GM21367 (cell line): Measurements from ENCODE around the gene RPL34.

Experiments
- ATAC-seq: cut with Tn5 transposase; IDR thresholded peaks from one replicate; pipeline ENCODE4 v1.9.1; 2021; ENCODE audit not compliant: unreplicated experiment

The RPL34 gene

GRCh38 chr4:108622828-108623227, 2.5 kb downstream of the RPL34 start:
- no peak for ATAC-seq

- no peak for ATAC-seq
Observed at GRCh38 chr4:108624263-108625056, 4.1 kb downstream of the RPL34 start.

DNA sequence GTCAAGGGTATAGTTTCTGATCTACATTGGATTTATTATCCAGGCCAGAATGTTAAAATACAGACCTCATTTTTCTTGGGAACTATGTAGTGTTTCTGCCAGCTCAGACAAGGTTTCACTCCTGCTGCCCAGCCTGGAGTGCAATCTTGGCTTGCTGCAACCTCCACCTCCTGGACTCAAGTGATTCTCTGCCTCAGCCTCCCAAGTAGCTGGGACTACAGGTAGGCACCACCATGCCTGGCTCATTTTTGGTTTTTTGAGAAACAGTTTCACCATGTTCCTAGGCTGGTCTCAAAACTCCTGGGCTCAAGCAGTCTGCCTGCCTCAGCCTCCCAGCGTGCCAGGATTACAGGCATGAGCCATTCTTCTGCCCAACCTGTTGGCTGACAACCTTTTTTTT, 5.7 kb downstream of the RPL34 start:
- no peak for ATAC-seq

GRCh38 chr4:108628411-108628810, 8.0 kb downstream of the RPL34 start:
- no peak for ATAC-seq

DNA sequence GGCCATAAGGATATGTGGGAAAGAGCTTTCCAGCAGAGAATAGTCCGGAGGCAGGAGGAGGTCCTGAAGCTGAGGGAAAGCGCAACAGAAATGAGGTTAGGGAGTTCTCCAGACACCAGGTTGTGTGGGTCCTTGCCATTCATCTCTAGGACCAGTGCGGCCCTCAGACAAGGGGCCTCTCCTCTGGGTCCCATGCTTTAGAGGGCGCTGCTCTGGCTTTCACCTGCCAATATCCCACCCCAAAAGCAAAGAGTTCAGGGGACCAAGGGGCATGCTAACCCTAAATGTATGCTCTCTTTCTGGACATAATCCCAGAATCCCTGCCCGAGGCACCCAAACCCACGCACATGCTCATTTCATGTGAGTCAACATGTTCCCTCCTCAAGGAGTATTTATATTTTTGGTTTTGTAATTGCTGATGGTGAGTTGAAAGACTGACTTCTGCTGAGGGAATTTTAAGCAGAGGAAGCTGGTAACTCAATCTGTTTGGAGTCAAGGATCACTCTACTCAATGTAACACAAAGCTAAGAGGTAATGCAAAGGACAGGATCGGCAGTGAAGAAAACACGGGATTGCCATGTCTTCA, 14.8 kb downstream of the RPL34 start:
- no peak for ATAC-seq

GRCh38 chr4:108636246-108636645, 15.9 kb downstream of the RPL34 start:
- no peak for ATAC-seq

- ATAC-seq: no peak
Observed at GRCh38 chr4:108637856-108638255, 17.5 kb downstream of the RPL34 start.

DNA sequence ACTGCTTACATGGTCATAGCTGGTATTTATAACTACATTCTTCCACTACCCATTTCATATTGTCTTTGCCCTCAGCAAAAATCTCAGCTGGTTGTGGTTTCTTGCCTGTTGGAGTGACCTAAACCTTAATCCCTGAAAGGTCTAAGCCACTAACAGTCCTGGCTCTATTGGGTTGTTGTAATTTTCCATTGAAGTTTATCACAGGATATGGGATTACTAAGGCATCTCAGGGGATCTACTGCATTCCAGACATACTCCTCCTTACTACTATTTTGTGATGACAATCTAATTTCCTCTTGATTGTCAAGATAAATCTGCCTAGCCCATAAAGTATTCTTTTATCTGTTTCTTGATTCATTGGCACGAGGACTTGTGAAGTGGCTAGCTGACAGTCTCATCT, 23.9 kb downstream of the RPL34 start:
- ATAC-seq: no peak

- ATAC-seq: no peak
Observed at GRCh38 chr4:108646706-108647105, 26.3 kb downstream of the RPL34 start.

DNA sequence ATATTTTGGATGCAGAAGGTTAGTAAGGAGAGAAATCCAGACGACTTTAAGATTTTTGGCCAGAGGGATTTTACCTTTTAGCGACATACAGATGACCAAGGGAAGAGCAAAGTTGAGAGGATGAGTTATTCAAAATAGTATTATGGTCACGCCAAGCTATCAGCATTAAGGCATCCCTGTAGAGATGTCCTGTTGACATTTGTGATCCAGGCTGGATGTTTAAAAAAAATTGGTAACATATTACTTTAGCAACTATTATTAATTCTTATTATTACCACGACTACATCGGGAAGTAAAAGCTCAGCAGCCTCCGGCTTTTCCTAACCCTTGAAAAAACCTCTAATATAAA, 29.5 kb downstream of the RPL34 start:
- ATAC-seq: peak; percentile 4

DNA sequence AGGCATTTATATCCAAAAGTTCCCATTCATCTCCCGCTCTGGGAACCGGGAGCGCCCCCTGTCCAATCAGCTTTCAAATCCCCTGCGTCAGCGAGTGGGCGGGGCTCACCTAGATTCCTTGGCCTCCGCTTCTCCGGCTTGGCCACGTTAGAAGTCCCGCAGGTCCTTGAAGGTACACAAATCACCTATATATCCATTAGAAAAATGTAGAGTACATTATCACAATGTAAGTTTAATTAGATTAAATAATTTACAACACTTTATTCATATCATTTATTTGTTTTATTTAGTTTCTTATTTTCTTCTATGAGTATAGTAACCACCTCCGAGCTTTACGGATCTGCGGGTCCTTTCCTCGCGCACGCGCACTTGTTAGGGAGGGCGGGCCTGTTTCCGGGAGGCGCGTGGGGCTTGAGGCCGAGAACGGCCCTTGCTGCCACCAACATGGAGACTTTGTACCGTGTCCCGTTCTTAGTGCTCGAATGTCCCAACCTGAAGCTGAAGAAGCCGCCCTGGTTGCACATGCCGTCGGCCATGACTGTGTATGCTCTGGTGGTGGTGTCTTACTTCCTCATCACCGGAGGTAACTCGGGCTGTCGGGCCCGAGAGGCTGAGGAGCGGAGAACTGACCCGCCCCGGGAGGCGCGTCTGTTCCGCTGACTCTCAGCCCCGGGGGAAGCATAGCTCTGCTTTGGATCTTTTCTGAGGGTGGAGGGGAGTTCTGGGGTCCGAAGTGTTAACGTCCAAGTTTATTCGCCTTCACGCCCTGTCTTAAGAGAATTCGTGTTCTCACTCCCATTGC, 30.0 kb downstream of the RPL34 start, which contains the start of gene OSTC:
Gene OSTC, plus strand, starts transcription at position 388 of the 802 bp plus-strand sequence. Its CDS starts 57 bp downstream, at position 445.
- peak; percentile 91 for ATAC-seq

DNA sequence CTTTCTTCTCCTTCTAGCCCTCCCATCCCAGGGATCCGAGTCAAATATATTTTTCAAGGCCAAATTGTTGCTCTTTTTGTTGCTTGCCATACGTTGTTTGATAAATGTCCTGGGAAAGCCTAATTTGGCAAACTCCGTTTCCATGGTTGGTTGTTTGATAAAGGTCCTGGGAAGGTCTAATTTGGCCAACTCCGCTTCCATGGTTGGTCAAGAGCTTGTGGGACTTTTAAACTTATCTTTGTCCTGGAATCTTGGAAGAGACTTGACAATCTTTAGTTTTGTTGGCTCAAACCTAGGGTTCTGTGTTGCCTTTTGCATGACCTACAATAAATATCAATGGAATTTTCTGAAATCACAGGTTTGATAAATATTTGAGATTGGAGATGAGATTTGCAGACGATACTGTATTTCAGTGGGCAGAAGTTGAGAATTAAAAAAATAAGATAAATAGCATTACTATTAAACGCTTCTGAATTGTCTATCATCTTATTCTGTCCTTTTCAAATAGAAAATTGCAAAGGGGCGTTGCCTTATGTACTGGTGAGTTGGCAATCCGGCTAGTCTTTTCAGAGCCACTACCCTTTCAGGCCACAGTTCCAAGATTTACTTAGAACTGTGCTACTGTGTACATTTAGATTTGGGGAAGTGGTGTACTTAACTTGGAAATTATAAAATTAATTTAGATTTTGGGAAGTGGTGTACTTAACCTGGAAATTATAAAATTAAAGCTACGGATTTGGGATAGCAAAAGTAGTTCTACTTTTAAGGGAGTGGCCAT, 30.8 kb downstream of the RPL34 start:
- peak; percentile 28 for ATAC-seq

GRCh38 chr4:108662629-108663028, 42.3 kb downstream of the RPL34 start:
- ATAC-seq: no peak

GRCh38 chr4:108674356-108674977, 54.1 kb downstream of the RPL34 start:
- no peak for ATAC-seq
